Superior temporal gyrus (tissue), 1 donor: Measurements from ENCODE around the gene PRDM16.

ENCODE experiments used
- DNase-seq: peaks from one replicate; pipeline ENCODE4 v3.0.0-alpha.2; 2016; ENCODE audit errors: extremely low spot score

The PRDM16 gene

DNA sequence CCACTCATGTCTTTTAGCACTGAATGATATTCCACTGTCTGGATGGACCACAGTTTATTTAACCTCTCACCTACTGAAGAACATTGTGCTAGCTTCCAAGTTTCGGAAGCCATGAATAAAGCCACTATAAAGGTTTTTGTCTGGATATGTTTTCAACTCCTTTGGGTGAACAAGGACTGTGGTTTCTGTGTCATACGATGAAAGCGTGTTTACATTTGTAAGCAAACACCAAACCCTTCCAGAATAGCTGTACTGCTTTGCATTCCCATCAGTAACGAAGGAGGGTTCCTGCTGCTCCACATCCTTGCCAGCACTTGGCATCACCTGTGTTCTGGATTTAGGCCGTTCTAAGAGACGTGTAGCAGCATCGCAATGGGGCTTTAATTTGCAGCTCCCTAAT is 374.8 kb downstream of the PRDM16 start:
- peak; percentile 15 for DNase-seq

- DNase-seq = no peak
Observed at GRCh38 chr1:3444298-3444697, 375.3 kb downstream of the PRDM16 start.

DNA sequence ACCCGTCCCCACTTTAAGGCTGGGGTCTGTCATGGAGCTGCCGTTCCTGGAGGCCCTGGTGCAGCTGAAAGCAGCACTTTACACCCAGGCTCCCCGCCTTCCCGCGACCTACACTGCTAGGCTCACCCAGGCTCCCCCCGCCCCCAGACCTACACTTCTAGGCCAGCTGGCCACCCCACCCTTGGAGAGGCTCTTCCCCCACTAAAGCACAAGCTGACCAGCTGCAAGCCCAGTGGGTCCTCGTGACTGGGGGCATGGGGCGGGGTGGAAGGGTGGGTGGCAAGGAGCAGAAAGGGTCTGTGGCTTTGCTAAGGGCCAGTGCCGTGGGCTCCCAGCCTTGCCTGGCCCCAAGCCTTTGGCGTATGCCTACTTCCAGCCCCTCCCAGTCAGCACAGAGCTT is 375.7 kb downstream of the PRDM16 start:
- DNase-seq = no peak

DNA sequence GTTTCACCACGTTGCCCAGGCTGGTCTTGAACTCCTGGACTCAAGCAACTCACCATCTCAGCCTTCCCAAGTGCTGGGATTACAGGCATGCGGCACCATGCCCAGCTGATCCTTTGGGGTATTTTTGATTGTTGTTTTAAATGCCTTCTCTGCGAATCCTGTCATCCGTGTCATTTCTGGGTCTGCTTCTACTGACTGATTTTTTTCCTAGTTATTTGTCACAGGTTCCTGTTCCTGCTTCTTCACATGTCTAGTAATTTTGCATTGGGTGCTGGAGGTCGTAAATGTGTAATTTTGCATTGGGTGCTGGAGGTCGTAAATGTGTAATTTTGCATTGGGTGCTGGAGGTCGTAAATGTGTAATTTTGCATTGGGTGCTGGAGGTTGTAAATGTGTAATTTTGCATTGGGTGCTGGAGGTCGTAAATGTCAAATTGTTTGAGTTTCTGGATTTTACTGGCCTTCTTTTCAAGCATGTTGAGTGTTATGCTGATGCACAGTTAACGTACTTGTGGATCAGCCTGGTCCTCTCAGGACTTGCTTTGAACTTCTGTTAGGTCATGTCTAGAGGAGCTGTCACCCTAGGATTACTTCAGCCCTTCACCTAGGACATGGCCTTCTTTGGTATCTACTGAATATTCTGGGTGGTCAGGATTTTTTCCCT is 381.3 kb downstream of the PRDM16 start:
- DNase-seq = no peak

GRCh38 chr1:3450983-3451382 is 382.0 kb downstream of the PRDM16 start:
- DNase-seq = no peak

GRCh38 chr1:3451994-3452865 is 383.2 kb downstream of the PRDM16 start:
- no peak for DNase-seq

DNA sequence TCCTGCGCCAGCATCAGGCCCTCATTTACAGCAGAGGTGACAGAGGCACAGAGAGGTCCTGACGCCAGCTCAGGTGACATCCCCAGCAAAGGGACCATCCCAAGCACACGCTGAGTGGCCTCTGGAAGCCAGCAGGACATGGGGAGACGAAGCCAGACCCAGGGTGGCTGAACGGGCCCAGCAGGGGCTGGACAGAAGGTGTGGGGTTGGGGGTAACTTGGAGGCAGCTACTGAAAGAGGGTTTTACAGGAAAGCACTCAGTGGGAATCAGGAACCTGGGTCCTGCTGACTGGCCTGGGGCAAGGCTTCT is 383.8 kb downstream of the PRDM16 start:
- DNase-seq = no peak

DNA sequence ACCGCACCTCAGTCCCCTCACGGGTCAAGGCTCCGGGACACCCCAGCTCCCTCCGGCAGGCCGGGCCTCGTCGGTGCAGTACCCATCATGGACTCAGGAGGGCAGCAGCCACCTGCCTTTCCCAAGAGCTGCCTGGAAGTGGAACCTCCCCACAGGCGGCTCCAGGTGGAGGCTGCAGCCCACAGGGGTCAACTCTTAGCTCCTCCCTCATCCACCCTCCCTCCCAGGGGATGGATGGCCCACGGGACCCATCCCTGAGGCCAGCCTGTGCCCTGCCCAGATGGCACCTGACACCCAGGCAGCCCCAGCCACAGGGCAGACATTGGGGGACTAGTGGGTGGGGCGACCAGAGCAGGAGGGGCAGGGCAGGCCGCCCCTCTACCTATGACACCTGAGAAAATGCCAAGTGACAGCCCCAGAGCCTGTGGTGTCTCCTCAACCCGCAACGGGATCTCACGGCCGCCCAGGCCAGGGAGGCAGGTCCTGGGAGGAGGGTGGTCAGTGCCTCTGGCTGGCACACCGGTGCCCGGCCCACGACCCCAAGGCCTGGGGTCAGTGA is 384.3 kb downstream of the PRDM16 start:
- peak; percentile 79 for DNase-seq

DNA sequence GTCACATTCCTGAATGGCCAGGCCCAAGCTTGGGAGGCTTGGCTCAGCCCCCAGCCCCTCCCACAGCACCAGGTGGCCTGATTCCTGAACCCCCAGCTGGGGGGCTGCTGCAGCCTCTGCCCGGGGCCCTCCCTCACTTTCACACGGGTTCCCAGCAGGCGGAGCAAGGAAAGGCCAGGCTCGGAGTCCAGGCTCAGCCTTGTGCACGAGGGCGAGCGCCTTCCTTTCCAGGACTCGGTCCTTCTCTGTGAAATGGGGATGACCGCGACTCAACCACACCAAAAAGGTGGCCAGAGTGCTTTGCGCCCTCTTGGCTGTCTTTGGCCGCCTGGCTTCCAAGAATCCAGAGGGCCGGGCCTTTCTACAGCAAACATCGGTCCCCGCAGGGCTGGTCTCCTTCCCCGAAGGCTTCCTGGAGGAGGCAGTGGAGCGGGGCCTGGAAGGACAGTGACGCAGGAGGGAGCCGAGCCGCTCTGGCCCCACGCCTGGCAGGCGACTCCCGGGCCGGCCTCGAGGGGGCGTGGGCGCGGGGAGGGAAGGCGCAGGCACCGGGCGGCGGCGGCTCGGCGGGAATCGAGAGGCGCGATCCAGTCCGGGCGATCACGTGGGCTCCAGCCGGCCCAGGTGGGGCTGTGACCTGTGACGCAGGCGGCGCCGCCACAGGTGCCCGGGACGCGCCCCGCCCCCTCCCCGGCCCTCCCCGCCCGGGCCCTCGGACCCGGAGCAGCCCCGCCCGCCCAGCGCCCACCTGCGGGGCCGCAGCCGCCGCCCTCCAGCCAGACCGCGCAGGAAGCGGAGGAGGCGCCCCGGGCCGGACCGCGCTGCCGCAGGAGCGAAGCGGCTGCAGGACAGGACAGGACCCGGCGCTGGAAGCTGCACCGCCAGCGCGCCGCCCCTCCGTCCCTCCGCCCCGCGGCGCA is 385.1 kb downstream of the PRDM16 start, which contains the start of gene ARHGEF16:
Gene ARHGEF16 (plus strand): TSS at position 775 of the 920 bp plus-strand sequence. CDS start 8,420 bp downstream, outside the sequence.
- no peak for DNase-seq

DNA sequence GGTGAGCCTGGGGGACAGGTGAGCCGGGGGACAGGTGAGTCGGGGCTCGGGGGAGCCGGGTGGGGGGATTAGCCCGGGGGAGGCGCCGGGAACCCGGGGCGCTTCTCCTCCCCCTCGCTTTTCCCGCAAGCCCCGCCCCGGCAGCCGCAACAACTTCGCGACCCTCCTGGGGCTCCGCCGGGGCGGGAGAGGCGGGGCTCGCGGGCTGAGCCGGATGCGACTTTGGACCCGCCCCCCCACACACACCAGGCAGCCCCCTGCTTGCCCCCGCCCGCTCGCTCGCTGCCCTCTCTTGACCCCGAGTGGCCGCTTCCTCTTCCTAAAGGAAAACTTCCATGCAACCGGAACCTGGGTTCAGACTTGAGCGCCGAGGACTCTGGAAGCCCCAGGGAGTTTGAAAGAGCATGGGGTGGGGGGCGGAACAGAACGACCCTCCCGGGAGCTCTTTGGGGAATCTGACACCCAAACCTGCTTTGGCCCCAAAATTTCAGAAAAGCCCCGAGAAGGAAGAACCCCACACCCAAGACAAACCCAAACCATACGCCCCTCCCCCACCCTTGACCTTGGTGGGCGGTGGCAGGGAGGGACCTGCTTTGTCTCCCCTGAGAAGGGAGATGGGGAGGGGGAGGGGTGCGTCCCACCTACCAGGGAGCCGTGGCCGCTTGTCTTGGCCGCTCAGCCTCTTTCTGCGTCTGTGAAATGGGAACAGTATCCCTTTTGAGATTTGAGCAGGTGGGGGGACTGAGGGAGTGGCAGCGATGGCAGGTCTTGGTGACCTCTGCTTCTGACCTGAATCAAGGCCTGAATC is 386.0 kb downstream of the PRDM16 start:
- no peak for DNase-seq

DNA sequence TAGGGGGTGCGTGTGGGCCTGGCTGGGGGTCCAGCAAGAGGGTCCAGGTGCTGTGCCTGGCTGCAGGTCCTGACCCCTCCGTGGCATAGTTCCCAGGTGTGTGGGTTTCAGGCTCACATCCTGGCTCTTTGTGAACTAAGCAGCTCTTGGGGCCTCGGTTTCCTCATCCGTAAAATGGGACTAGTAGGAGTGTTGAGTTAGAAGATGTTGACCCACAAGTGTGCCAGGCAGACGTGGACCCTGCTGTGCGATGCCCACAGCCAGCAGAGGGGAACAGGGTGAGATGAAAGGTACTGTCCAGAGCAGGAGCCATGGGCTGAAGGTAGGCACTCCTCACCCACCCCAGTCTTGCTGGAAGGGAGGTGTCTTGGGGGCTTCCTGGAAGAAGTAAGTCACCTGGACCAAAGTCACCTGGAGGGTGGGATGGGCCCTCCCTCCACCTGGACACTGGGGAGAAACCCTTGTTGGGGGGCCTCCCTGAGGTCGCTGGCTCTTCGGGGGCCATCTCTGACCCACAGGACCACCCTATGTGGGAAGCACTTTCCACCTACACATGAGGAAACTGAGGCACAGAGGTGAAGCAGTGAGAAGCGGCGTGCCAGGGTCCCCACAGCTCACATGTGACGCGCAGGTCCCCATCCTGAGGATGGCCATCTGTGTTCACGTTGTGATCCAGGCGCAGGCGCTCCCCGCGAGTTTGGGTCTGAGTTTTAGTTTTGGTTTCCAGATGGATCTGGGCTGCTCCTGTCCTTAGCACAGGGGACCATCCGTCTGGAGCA is 386.9 kb downstream of the PRDM16 start:
- DNase-seq = no peak

- no peak for DNase-seq
Observed at GRCh38 chr1:3456449-3456963, 387.5 kb downstream of the PRDM16 start.

GRCh38 chr1:3456964-3457909 is 388.2 kb downstream of the PRDM16 start:
- DNase-seq = no peak

GRCh38 chr1:3457910-3458883 is 389.2 kb downstream of the PRDM16 start:
- peak; percentile 52 for DNase-seq

- no peak for DNase-seq
Observed at GRCh38 chr1:3459051-3459908, 390.3 kb downstream of the PRDM16 start.

- DNase-seq = no peak
Observed at GRCh38 chr1:3459940-3460671, 391.1 kb downstream of the PRDM16 start.
